ENCODE data around the gene SLC40A1.

SLC40A1 gene

GRCh38 chr2:189544318-189545042, 36.1 kb downstream of the SLC40A1 start:
- Histone ChIP-seq H3K14ac (ENCODE audit: low read length in 2 of 2) (no peak overlapping the region), H3K9me3 (ENCODE audit: control insufficient read depth, low read length) (no peaks in the 10 kb centered on the region), H3K36me3 (ENCODE audit: control insufficient read depth in 1 of 2, insufficient read depth in 2 of 2, low read depth in 1 of 2, low read length in 2 of 2) (no peaks in the 10 kb centered on the region), H4K8ac (ENCODE audit: low read length) (no peak overlapping the region), H3K4me3 (ENCODE audit: insufficient read depth in 1 of 2, low read depth in 1 of 2, low read length in 2 of 2) (no peak overlapping the region), H4K91ac (ENCODE audit: low read length) (no peak overlapping the region), H3K23ac (ENCODE audit: low read length in 2 of 2) (no peak overlapping the region), H3K9ac (ENCODE audit: low read length) (no peak overlapping the region), H2BK15ac (ENCODE audit: low read depth, poor library complexity, severe bottlenecking) (no peak overlapping the region), H3K27ac (ENCODE audit: low read length, poor library complexity, severe bottlenecking) (no peak overlapping the region), H2BK5ac (ENCODE audit: low read depth, low read length, poor library complexity, severe bottlenecking) (no peak overlapping the region), H3K4ac (ENCODE audit: low read depth in 1 of 2, low read length in 2 of 2) (no peak overlapping the region), H2AFZ (ENCODE audit: low read depth, low read length) (no peak overlapping the region), H3K79me1 (replicated peaks; ENCODE audit: low read length, poor library complexity, severe bottlenecking) (no peaks in the 10 kb centered on the region), H2BK120ac (ENCODE audit: low read depth, low read length) (no peak overlapping the region), H3K4me2 (ENCODE audit: low read length, poor library complexity, severe bottlenecking) (no peak overlapping the region), H3K18ac (ENCODE audit: low read depth in 1 of 2, low read length in 2 of 2) (no peak overlapping the region), H2AK5ac (ENCODE audit: low read length, severe bottlenecking) (no peak overlapping the region), H3K4me1 (ENCODE audit: control insufficient read depth, insufficient read depth, low read depth, low read length) (no peaks in the 10 kb centered on the region), H2BK12ac (ENCODE audit: low read length in 2 of 2) (no peak overlapping the region), H3K27me3 (ENCODE audit: control insufficient read depth in 1 of 2, insufficient read depth in 1 of 2, low read length in 2 of 2) (no peaks in the 10 kb centered on the region)
- WGBS: 98% methylated on average over 3 of the region's 5 CpGs
- DNase-seq: no peak

DNA sequence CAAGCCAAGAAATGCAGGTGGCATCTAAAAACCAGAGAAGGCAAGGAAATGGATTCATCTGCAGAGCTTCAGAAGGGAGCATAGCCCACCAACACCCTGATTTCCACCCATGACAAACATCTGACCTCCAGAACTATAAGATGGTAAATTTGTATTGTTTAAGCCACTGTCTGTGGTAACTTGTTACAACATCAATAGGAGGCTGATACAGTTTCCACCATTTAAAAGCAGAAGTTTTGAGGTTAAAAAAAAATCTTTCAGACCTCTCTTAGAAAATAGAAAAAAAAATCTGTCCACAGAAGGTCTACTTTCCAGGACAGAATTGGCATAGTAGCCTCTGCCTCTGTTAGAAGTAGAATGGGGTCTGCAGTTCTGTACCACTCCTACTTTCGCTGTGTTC, 37.2 kb downstream of the SLC40A1 start:
- H3K23ac ChIP-seq (ENCODE audit: low read length in 2 of 2): no peak overlapping the region
- no peak for DNase-seq
- H3K79me1 ChIP-seq (replicated peaks; ENCODE audit: low read length, poor library complexity, severe bottlenecking): no peaks in the 10 kb centered on the region
- H2BK5ac ChIP-seq (ENCODE audit: low read depth, low read length, poor library complexity, severe bottlenecking): no peak overlapping the region
- no peak overlapping the region for H3K4me2 ChIP-seq (ENCODE audit: low read length, poor library complexity, severe bottlenecking)
- no peak overlapping the region for H3K27ac ChIP-seq (ENCODE audit: low read length, poor library complexity, severe bottlenecking)
- 100% methylated on average over 1 of the region's 1 CpG for WGBS
- no peak overlapping the region for H4K8ac ChIP-seq (ENCODE audit: low read length)
- H4K91ac ChIP-seq (ENCODE audit: low read length): no peak overlapping the region
- peak overlapping the region in 1 of 2 experiments; percentile 49 for H3K18ac ChIP-seq (ENCODE audit: low read depth in 1 of 2, low read length in 2 of 2)
- H3K9me3 ChIP-seq (ENCODE audit: control insufficient read depth, low read length): no peaks in the 10 kb centered on the region
- no peaks in the 10 kb centered on the region for H3K27me3 ChIP-seq (ENCODE audit: control insufficient read depth in 1 of 2, insufficient read depth in 1 of 2, low read length in 2 of 2)
- H3K36me3 ChIP-seq (ENCODE audit: control insufficient read depth in 1 of 2, insufficient read depth in 2 of 2, low read depth in 1 of 2, low read length in 2 of 2): no peaks in the 10 kb centered on the region
- no peaks in the 10 kb centered on the region for H3K4me1 ChIP-seq (ENCODE audit: control insufficient read depth, insufficient read depth, low read depth, low read length)
- H2BK12ac ChIP-seq (ENCODE audit: low read length in 2 of 2): no peak overlapping the region
- H3K4me3 ChIP-seq (ENCODE audit: insufficient read depth in 1 of 2, low read depth in 1 of 2, low read length in 2 of 2): no peak overlapping the region
- H2BK120ac ChIP-seq (ENCODE audit: low read depth, low read length): no peak overlapping the region
- H2BK15ac ChIP-seq (ENCODE audit: low read depth, poor library complexity, severe bottlenecking): no peak overlapping the region
- no peak overlapping the region for H3K9ac ChIP-seq (ENCODE audit: low read length)
- no peak overlapping the region for H2AK5ac ChIP-seq (ENCODE audit: low read length, severe bottlenecking)
- H3K14ac ChIP-seq (ENCODE audit: low read length in 2 of 2): no peak overlapping the region
- H2AFZ ChIP-seq (ENCODE audit: low read depth, low read length): no peak overlapping the region
- no peak overlapping the region for H3K4ac ChIP-seq (ENCODE audit: low read depth in 1 of 2, low read length in 2 of 2)

- Histone ChIP-seq H3K4me3 (ENCODE audit: insufficient read depth in 1 of 2, low read depth in 1 of 2, low read length in 2 of 2) (no peak overlapping the region), H3K27me3 (ENCODE audit: control insufficient read depth in 1 of 2, insufficient read depth in 1 of 2, low read length in 2 of 2) (no peaks in the 10 kb centered on the region), H3K27ac (ENCODE audit: low read length, poor library complexity, severe bottlenecking) (no peak overlapping the region), H3K9ac (ENCODE audit: low read length) (no peak overlapping the region), H3K4me1 (ENCODE audit: control insufficient read depth, insufficient read depth, low read depth, low read length) (no peaks in the 10 kb centered on the region), H2BK15ac (ENCODE audit: low read depth, poor library complexity, severe bottlenecking) (no peak overlapping the region), H4K91ac (ENCODE audit: low read length) (no peak overlapping the region), H4K8ac (ENCODE audit: low read length) (no peak overlapping the region), H3K23ac (ENCODE audit: low read length in 2 of 2) (no peak overlapping the region), H3K4me2 (ENCODE audit: low read length, poor library complexity, severe bottlenecking) (no peak overlapping the region), H3K36me3 (ENCODE audit: control insufficient read depth in 1 of 2, insufficient read depth in 2 of 2, low read depth in 1 of 2, low read length in 2 of 2) (no peaks in the 10 kb centered on the region), H3K14ac (ENCODE audit: low read length in 2 of 2) (no peak overlapping the region), H3K18ac (ENCODE audit: low read depth in 1 of 2, low read length in 2 of 2) (no peak overlapping the region), H2AK5ac (ENCODE audit: low read length, severe bottlenecking) (no peak overlapping the region), H3K4ac (ENCODE audit: low read depth in 1 of 2, low read length in 2 of 2) (no peak overlapping the region), H3K79me1 (replicated peaks; ENCODE audit: low read length, poor library complexity, severe bottlenecking) (no peaks in the 10 kb centered on the region), H2BK12ac (ENCODE audit: low read length in 2 of 2) (no peak overlapping the region), H2BK120ac (ENCODE audit: low read depth, low read length) (no peak overlapping the region), H2BK5ac (ENCODE audit: low read depth, low read length, poor library complexity, severe bottlenecking) (no peak overlapping the region), H2AFZ (ENCODE audit: low read depth, low read length) (no peak overlapping the region), H3K9me3 (ENCODE audit: control insufficient read depth, low read length) (no peaks in the 10 kb centered on the region)
- no peak for DNase-seq
- WGBS: 89% methylated on average over 6 of the region's 6 CpGs
Observed at GRCh38 chr2:189542145-189542882, 38.3 kb downstream of the SLC40A1 start.

DNA sequence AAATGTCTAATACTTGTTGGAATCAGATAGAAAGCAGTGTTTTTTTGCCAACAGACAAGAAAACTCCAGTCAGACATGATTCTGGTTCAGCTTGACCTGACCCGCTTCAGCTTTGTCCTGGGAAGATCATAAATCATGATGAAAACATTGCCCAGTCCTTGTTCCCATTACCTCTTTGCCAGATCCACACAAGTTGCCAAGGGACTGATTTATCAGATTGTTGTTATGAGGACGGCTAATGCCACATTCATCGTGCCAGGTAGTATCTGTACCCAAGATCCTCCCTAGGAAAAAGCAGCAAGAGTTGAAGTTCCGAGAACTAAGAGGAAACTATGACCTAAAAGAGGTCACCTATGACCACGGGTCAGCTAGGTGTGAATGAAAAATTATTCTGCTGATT, 39.0 kb downstream of the SLC40A1 start:
- H3K9me3 ChIP-seq (ENCODE audit: control insufficient read depth, low read length): no peaks in the 10 kb centered on the region
- no peak overlapping the region for H2BK12ac ChIP-seq (ENCODE audit: low read length in 2 of 2)
- no peak for DNase-seq
- H3K27me3 ChIP-seq (ENCODE audit: control insufficient read depth in 1 of 2, insufficient read depth in 1 of 2, low read length in 2 of 2): no peaks in the 10 kb centered on the region
- H3K27ac ChIP-seq (ENCODE audit: low read length, poor library complexity, severe bottlenecking): no peak overlapping the region
- H3K79me1 ChIP-seq (replicated peaks; ENCODE audit: low read length, poor library complexity, severe bottlenecking): no peaks in the 10 kb centered on the region
- H3K9ac ChIP-seq (ENCODE audit: low read length): no peak overlapping the region
- no peak overlapping the region for H2AFZ ChIP-seq (ENCODE audit: low read depth, low read length)
- H2BK120ac ChIP-seq (ENCODE audit: low read depth, low read length): no peak overlapping the region
- H3K14ac ChIP-seq (ENCODE audit: low read length in 2 of 2): no peak overlapping the region
- H3K18ac ChIP-seq (ENCODE audit: low read depth in 1 of 2, low read length in 2 of 2): no peak overlapping the region
- H4K8ac ChIP-seq (ENCODE audit: low read length): no peak overlapping the region
- H3K4me1 ChIP-seq (ENCODE audit: control insufficient read depth, insufficient read depth, low read depth, low read length): no peaks in the 10 kb centered on the region
- H3K36me3 ChIP-seq (ENCODE audit: control insufficient read depth in 1 of 2, insufficient read depth in 2 of 2, low read depth in 1 of 2, low read length in 2 of 2): no peaks in the 10 kb centered on the region
- no peak overlapping the region for H3K23ac ChIP-seq (ENCODE audit: low read length in 2 of 2)
- H2AK5ac ChIP-seq (ENCODE audit: low read length, severe bottlenecking): no peak overlapping the region
- H3K4me3 ChIP-seq (ENCODE audit: insufficient read depth in 1 of 2, low read depth in 1 of 2, low read length in 2 of 2): no peak overlapping the region
- no peak overlapping the region for H3K4me2 ChIP-seq (ENCODE audit: low read length, poor library complexity, severe bottlenecking)
- H2BK15ac ChIP-seq (ENCODE audit: low read depth, poor library complexity, severe bottlenecking): no peak overlapping the region
- H4K91ac ChIP-seq (ENCODE audit: low read length): no peak overlapping the region
- no peak overlapping the region for H2BK5ac ChIP-seq (ENCODE audit: low read depth, low read length, poor library complexity, severe bottlenecking)
- 96% methylated on average over 5 of the region's 5 CpGs for WGBS
- no peak overlapping the region for H3K4ac ChIP-seq (ENCODE audit: low read depth in 1 of 2, low read length in 2 of 2)
